Thoracic aorta endothelial cell (primary cell): ENCODE results near the gene ZBTB16. TPM values are rescaled to one million over a fixed set of nuclear protein-coding genes. Genes with fewer than 3 reads are reported as not detected.

Experiments used
- total RNA-seq: library from RNA; depleted of rRNA; stranded (reverse); fragments of >200 nt; gene quantifications from 2 replicates; pipeline ENCODE4 v1.2.3, GENCODE V29; 2012

The ZBTB16 gene, protein sequence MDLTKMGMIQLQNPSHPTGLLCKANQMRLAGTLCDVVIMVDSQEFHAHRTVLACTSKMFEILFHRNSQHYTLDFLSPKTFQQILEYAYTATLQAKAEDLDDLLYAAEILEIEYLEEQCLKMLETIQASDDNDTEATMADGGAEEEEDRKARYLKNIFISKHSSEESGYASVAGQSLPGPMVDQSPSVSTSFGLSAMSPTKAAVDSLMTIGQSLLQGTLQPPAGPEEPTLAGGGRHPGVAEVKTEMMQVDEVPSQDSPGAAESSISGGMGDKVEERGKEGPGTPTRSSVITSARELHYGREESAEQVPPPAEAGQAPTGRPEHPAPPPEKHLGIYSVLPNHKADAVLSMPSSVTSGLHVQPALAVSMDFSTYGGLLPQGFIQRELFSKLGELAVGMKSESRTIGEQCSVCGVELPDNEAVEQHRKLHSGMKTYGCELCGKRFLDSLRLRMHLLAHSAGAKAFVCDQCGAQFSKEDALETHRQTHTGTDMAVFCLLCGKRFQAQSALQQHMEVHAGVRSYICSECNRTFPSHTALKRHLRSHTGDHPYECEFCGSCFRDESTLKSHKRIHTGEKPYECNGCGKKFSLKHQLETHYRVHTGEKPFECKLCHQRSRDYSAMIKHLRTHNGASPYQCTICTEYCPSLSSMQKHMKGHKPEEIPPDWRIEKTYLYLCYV
- total RNA-seq = 12.2 and 15.7 TPM in 2 replicates

DNA sequence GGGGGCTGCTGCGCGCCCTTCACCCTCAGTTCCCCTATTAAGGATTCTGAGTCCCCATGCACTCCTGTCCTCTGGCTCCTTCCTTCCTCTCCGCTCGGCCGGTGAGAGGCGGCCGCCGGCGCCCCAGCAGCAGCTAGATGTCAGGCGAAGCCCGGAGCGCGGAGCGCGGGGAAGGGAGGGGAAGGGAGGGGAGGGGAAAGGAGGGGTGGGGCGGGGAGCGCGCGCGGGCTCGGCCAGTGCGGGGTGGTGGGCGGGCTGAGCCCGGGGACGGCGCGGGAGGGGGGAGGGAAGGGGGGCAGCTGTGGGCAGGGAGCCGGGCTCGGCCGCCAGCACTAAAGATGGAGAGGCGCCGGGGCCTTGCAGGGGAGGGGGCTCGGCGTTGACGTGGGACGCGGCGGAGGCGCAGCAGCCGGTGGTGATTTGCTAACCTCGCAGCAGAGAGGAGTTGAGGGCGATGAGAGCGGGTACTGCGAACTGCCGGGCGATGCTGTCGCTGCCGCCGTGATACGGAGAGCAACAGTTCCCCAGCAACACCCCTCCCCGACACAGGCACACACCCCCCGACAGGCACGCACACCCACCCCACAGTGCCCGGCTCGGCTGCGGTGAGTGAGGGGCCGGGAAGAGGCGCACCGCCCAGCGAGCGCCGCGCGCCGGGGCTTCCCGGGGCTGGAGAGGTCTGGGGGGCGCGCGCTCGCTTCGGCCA, at the start of gene ZBTB16:
Gene ZBTB16 (plus strand): TSS at position 434 of the 706 bp plus-strand sequence. CDS start 3,590 bp downstream, outside the sequence.

GRCh38 chr11:114295676-114296604, 236.4 kb downstream of the ZBTB16 start, which contains the start of gene NNMT:
Gene NNMT (plus strand): TSS chr11:114296399. CDS start chr11:114296557, 158 bp downstream.

Other genes starting within 250 kb of the ZBTB16 start
- gene USP28, start 184.1 kb upstream of the ZBTB16 start, total RNA-seq = 45.7 and 61.3 TPM in 2 replicates
- gene HTR3B, start 154.9 kb upstream of the ZBTB16 start, total RNA-seq = not detected in 2 replicates
- gene HTR3A, start 84.6 kb upstream of the ZBTB16 start, total RNA-seq = not detected in 2 replicates
- 171 and 202 TPM in 2 replicates for gene NNMT, start 236.7 kb downstream of the ZBTB16 start, total RNA-seq